NCI-H526 treated with DMSO at 0.1 percent for 48 hours (cell line): ENCODE data around the gene SHC1.
"Not testable (repeated sequence)": the region's sequence is repeated elsewhere in the genome, so short reads cannot be mapped to it uniquely, and the experiment has no call there.

ENCODE experiments used
- DNase-seq: peaks from one replicate; lab custom pipeline; 2025; lab: John Stamatoyannopoulos, UW

SHC1 gene

GRCh38 chr1:154995301-154995983, 24.9 kb upstream of the SHC1 start:
- peak; percentile 33 for DNase-seq

DNA sequence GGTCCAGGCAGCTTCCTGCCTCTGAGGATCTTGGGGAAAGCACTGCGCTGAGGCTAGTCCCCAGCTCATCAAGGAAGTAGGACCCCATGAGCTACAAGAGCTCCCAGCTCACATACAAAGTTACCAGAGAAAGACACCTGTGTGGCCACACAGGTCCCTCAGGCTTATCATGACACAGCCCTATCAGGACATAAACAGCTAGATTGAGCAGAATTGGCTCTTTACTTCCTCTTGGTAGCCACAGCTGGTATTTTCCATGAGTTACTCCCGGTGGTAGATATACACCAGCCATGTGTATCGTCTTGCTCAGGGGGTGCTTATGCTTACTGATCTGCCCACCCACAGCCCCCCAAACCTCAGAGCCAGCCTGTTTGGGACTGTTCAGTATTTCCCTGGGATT, 24.0 kb upstream of the SHC1 start:
- no peak for DNase-seq

DNA sequence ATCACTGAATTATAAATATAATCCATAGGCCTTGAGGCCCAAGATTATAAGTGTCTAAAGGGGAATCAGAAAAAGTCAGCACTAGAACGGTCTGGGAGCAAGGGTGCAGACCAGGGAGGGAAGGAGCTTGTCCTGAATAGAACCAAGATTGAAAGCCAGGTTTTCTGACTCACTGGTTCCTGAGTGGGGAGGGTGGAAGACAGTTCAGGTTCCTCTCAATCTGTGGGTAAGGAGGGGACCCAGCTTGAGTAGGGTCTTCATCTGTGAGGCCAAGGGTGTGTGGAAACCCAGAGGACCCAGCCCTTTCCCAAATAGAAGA, 23.7 kb upstream of the SHC1 start:
- DNase-seq, result no peak

- DNase-seq, result no peak
Measured at GRCh38 chr1:154993572-154994268, 23.2 kb upstream of the SHC1 start, which contains the start of gene LENEP. Gene LENEP, plus strand, starts transcription at chr1:154993586. Its CDS starts 22 bp downstream, at chr1:154993608.

- no peak for DNase-seq
Measured at GRCh38 chr1:154992721-154993571, 22.4 kb upstream of the SHC1 start.

DNA sequence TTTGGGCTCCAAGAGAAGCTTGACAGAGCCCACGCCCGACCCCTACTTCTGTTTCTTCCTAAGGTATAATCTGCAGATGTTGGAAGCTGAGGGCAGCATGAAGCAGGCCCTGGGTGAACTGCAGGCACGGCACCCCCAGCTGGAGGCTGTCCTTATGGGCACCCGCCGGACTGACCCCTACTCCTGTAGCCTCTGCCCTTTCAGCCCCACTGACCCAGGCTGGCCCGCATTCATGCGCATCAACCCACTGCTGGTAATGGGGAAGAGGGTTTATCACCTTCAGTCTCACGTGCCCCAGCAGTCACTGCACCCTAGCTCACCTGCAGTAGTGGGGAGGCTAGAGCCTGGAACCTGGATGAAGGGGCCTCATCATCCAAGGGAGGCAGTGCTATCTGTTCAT, 19.7 kb upstream of the SHC1 start:
- no peak for DNase-seq

GRCh38 chr1:154989195-154989860, 18.8 kb upstream of the SHC1 start:
- no peak for DNase-seq

- DNase-seq, result no peak
Measured at GRCh38 chr1:154988058-154988954, 17.8 kb upstream of the SHC1 start.

GRCh38 chr1:154987326-154987725, 16.8 kb upstream of the SHC1 start:
- no peak for DNase-seq

- DNase-seq, result not testable (repeated sequence)
Measured at GRCh38 chr1:154986736-154987135, 16.2 kb upstream of the SHC1 start.

- no peak for DNase-seq
Measured at GRCh38 chr1:154983776-154984466, 13.4 kb upstream of the SHC1 start.

GRCh38 chr1:154982897-154983648, 12.5 kb upstream of the SHC1 start, which contains the start of gene FLAD1:
Gene FLAD1, plus strand, starts transcription at chr1:154983344. Its CDS starts 351 bp downstream, at chr1:154983695.
- peak; percentile 100 for DNase-seq

DNA sequence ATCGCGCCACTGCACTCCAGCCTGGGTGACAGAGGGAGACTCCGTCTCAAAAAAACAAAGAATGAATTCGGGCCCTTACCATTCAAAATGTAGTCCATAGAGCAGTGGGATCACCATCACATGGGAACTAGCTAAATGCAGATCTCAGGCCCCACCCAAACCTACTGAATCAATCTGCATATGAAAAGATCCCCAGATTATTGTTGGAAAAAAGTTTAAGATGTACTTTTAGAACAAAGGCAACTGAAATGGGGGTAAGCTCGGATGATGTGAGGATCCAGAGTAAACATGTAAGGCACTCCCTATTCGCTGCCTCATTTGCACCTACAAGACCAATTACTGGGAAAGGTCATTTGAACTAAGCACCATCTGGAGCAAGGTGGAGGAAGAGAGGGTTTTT, 11.8 kb upstream of the SHC1 start:
- DNase-seq, result no peak

GRCh38 chr1:154978360-154978759, 7.8 kb upstream of the SHC1 start:
- DNase-seq, result no peak

DNA sequence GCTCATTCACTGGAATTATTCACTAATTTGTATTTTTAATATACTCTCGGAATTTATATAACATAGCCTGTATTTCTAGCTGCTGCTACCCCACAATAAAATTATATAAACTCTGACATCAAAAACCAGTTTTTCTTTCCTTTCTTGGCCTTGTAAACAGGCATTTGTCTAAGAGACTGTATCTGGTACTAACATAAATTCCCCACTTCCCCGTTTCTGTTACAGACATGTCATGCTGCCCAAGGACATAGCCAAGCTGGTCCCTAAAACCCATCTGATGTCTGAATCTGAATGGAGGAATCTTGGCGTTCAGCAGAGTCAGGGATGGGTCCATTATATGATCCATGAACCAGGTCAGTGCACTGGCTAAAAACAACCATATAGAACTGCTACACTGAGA, 7.2 kb upstream of the SHC1 start:
- DNase-seq, result not testable (repeated sequence)

GRCh38 chr1:154975409-154976059, 5.0 kb upstream of the SHC1 start:
- DNase-seq, result peak; percentile 80

GRCh38 chr1:154974808-154975408, 4.4 kb upstream of the SHC1 start:
- DNase-seq, result peak; percentile 100

DNA sequence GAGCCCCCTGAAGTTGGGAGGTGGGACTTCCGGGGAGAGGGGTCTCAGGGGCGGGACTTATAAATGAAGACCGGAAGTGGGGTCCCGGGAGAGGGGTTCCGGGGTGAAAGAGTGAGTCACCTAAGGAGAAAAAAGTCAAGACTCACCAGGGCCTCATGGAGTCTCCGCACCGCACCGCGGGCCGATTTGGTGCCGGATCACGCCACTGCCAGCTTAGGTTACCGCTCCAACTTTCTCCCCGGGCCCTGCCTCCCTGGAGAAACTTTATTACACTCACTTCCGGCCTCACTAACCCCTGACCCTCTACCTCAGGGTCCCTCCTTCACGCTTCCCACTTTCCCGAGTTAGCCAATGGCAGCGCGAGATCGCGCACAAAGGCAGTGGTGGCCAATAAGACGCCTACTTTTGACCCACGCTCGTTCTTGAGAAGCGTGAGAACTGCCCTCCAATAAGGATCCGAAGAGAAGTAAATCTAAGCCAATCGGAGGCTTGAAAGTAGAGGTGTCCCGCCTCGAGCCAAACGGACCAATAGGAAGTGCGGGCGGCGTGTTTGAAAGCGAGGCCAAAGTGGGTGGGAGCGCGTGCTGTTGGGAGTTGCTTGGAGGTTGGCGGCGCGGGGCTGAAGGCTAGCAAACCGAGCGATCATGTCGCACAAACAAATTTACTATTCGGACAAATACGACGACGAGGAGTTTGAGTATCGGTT, 3.7 kb upstream of the SHC1 start, which contains the start of gene CKS1B:
CKS1B (plus strand) TSS at position 580 of the 706 bp plus-strand sequence; CDS start at position 645, 65 bp downstream.
- DNase-seq, result peak; percentile 100
